B cell (primary cell): ENCODE results near the gene DYNLT2B. TPM values are rescaled to one million over a fixed set of nuclear protein-coding genes. Genes with fewer than 3 reads are reported as not detected.
"Not testable (repeated sequence)": the region's sequence is repeated elsewhere in the genome, so short reads cannot be mapped to it uniquely, and the experiment has no call there.

Source experiments
- ATAC-seq: fragments of 200-7000 bp; cut with Tn5 transposase; one replicate; pipeline ENCODE4 v1.10.0; 2021; ENCODE audit warnings: low read depth, mild to moderate bottlenecking, moderate number of reproducible peaks, moderate library complexity
- CTCF ChIA-PET: fragments of 350-600 bp; sonication (Branson Sonifier 250); formaldehyde crosslinking; loops from one replicate; lab custom pipeline; 2021; ENCODE audit warnings: antibody characterized with exemption, inconsistent platforms; lab: Charles Lee
- POLR2A ChIA-PET: fragments of 350-600 bp; sonication (Branson Sonifier 250); formaldehyde crosslinking; loops from one replicate; lab custom pipeline; 2021; ENCODE audit warnings: antibody characterized with exemption; lab: Charles Lee
- DNase-seq: peaks from one replicate; pipeline ENCODE4 v3.0.0; 2013
- H2AFZ ChIP-seq: 2 replicates; pipeline ENCODE4 v1.6.1; 2012; ENCODE audit warnings: mild to moderate bottlenecking, low read depth, low read length; ENCODE audit not compliant: insufficient read depth, poor library complexity, severe bottlenecking
- H3K27ac ChIP-seq, 2 donors: 1 replicate in 1 of 2; 2 replicates in 1 of 2; pipeline ENCODE4 v1.5.1; 2012 to 2013; ENCODE audit warnings: low read length in 2 of 2, mild to moderate bottlenecking in 2 of 2, moderate library complexity in 1 of 2
- H3K27me3 ChIP-seq, 4 experiments: fragments of 200-600 bp in 1 of 4; sonication (generic) in 1 of 4; replicated peaks in 1 of 4; 1 replicate in 2 of 4; 2 replicates in 2 of 4; pipeline versions ENCODE4 v1.6.1 to v1.7.0; 2013 to 2016; ENCODE audit warnings: low read length in 3 of 4, mild to moderate bottlenecking in 2 of 4, mixed read lengths in 1 of 4, moderate library complexity in 1 of 4; ENCODE audit not compliant: insufficient read depth in 4 of 4, control insufficient read depth in 3 of 4; ENCODE audit errors: control extremely low read depth in 1 of 4
- H3K36me3 ChIP-seq, 2 experiments: replicated peaks in 1 of 2; 1 replicate in 1 of 2; 2 replicates in 1 of 2; pipeline versions ENCODE4 v1.6.1 to v1.7.1; 2013; ENCODE audit warnings: low read length in 1 of 2; ENCODE audit not compliant: insufficient read depth in 2 of 2, control insufficient read depth in 1 of 2; ENCODE audit errors: control extremely low read depth in 1 of 2, extremely low read depth in 1 of 2
- H3K4me1 ChIP-seq, 2 donors: fragments of 200-600 bp in 1 of 2; sonication (generic) in 1 of 2; 1 replicate in 1 of 2; 2 replicates in 1 of 2; pipeline versions ENCODE4 v1.5.1 to v1.6.1; 2013 to 2017; ENCODE audit warnings: low read length in 2 of 2; ENCODE audit not compliant: control insufficient read depth in 2 of 2, insufficient read depth in 2 of 2
- H3K4me2 ChIP-seq: replicated peaks from 2 replicates; pipeline ENCODE3; 2012; ENCODE audit warnings: mild to moderate bottlenecking, low read depth, low read length; ENCODE audit not compliant: poor library complexity, severe bottlenecking
- H3K4me3 ChIP-seq, 5 experiments: fragments of 200-600 bp in 1 of 5; sonication (generic) in 1 of 5; 1 replicate in 3 of 5; 2 replicates in 2 of 5; pipeline versions ENCODE4 v1.5.1 to v1.7.0; 2011 to 2016; ENCODE audit warnings: low read length in 4 of 5, mild to moderate bottlenecking in 4 of 5, low read depth in 2 of 5, control low read depth in 1 of 5, moderate library complexity in 1 of 5; ENCODE audit not compliant: insufficient read depth in 1 of 5; ENCODE audit errors: control extremely low read depth in 1 of 5, extremely low read depth in 1 of 5
- H3K79me2 ChIP-seq: fragments of 200-600 bp; sonication (generic); one replicate; pipeline ENCODE4 v1.6.0; 2016; ENCODE audit warnings: low read length; ENCODE audit not compliant: control insufficient read depth, insufficient read depth
- H3K9ac ChIP-seq: fragments of 200-600 bp; sonication (generic); 2 replicates; pipeline ENCODE4 v1.6.1; 2017; ENCODE audit warnings: mild to moderate bottlenecking, low read length, moderate library complexity
- H3K9me3 ChIP-seq, 3 donors: one replicate each; pipeline versions ENCODE4 v1.6.1 to v1.7.1; 2013; ENCODE audit warnings: low read length in 2 of 3; ENCODE audit not compliant: control insufficient read depth in 2 of 3, insufficient read depth in 1 of 3; ENCODE audit errors: control extremely low read depth in 1 of 3
- H4K20me1 ChIP-seq: 2 replicates; pipeline ENCODE4 v1.6.0; 2012; ENCODE audit warnings: mild to moderate bottlenecking, low read length; ENCODE audit not compliant: insufficient read depth, control insufficient read depth, poor library complexity, severe bottlenecking
- H3K27ac Mint-ChIP-seq: one replicate; pipeline ENCODE4 v1.8.0; 2021; ENCODE audit warnings: mixed read lengths
- H3K27me3 Mint-ChIP-seq: one replicate; pipeline ENCODE4 v1.8.0; 2021; ENCODE audit warnings: mixed read lengths
- H3K4me1 Mint-ChIP-seq: one replicate; pipeline ENCODE4 v1.8.0; 2021; ENCODE audit warnings: mixed read lengths
- H3K4me3 Mint-ChIP-seq: one replicate; pipeline ENCODE4 v1.8.0; 2021; ENCODE audit warnings: mixed read lengths
- H3K9me3 Mint-ChIP-seq: one replicate; pipeline ENCODE4 v1.8.0; 2022; ENCODE audit warnings: mixed read lengths; ENCODE audit not compliant: insufficient read depth
- EZH2 ChIP-seq: IDR thresholded peaks from 2 replicates; pipeline ENCODE4 v1.6.1; 2012; ENCODE audit warnings: borderline replicate concordance, low read depth, mild to moderate bottlenecking, moderate library complexity, low read length; ENCODE audit not compliant: insufficient read depth, poor library complexity, severe bottlenecking
- WGBS: methylation state at CpG from one replicate; pipeline ENCODE4 v1.1.5; 2013; ENCODE audit warnings: missing lambda C conversion rate; ENCODE audit not compliant: insufficient coverage; 5-methylcytosine and 5-hydroxymethylcytosine counted together
- intact Hi-C: fragments of 100-400 bp; cut with micrococcal nuclease; formaldehyde crosslinking; loops from one replicate; pipeline ENCODE4 v1.10.0; 2022
- polyA plus RNA-seq: library from polyadenylated mRNA; depleted of rRNA; stranded (reverse); fragments of >200 nt; gene quantifications from 2 replicates; pipeline ENCODE4 v1.2.3, GENCODE V29; 2012
- total RNA-seq, 2 donors: library from RNA; stranded (reverse); fragments of 120-200 nt in 1 of 2; gene quantifications; 1 replicate in 1 of 2; 2 replicates in 1 of 2; pipeline versions ENCODE4 v1.2.3 to v1.2.4, GENCODE V29; 2013 to 2022
- TF ChIP-seq, protein P1 (sequence below): fragments of 200-600 bp; IDR thresholded peaks from one replicate; pipeline ENCODE4 v1.8.0; 2022; ENCODE audit warnings: antibody characterized with exemption, mild to moderate bottlenecking

Gene DYNLT2B
- total and polyA plus RNA-seq, 2 donors (not counting 1 experiment from before 2014, with no cell fraction given): 5.2 to 6.5 TPM

DNA sequence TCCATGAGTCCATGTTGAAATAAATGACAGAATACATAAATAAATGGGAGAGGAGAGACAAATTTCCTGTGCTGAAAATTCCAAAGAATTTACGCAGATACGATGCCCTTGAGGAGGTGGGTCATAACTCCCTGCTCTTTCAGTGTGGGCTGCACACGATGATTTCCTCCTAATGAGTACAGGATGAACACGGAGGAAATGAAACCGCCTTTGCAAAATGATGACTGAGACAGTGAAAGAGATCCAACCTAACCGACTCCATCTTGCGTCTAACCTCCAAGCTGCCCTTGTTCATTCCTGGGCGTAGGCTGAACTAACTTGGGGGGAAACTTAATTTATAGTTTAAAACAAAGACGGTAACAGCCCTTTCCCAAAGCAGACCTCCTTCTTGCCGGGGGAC lies 15.5 kb downstream of the DYNLT2B start:
- ATAC-seq, H4K20me1 ChIP-seq, DNase-seq, H3K4me1 ChIP-seq, H3K9me3 Mint-ChIP-seq, H3K27ac Mint-ChIP-seq, H3K27me3 Mint-ChIP-seq, H3K9me3 ChIP-seq, H2AFZ ChIP-seq, H3K9ac ChIP-seq, CTCF ChIA-PET, H3K4me1 Mint-ChIP-seq, intact Hi-C loops, H3K79me2 ChIP-seq, H3K4me3 Mint-ChIP-seq, H3K36me3 ChIP-seq, H3K27me3 ChIP-seq, POLR2A ChIA-PET, H3K27ac ChIP-seq, H3K4me3 ChIP-seq, H3K4me2 ChIP-seq: not testable (repeated sequence)
- 90% methylated on average over 2 of the region's 10 CpGs for WGBS

DNA sequence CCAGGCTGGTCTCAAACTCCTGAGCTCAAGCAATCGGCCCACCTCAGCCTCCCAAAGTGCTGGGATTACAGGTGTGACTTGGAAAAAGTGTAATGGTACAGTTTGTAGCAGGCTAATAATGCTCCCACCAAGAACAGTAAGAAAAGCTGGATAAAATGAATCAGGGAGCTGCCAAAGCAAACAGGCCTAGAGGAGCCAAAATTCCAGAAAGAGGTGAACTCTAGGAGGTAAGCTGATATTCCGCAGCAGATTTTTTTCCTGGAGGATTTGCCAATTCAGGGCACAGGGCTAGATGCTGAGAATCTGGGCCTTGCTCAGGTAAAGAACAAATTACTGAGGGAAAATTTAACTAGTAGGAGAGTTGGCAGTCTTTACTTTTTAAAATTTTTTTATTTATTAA lies 19.5 kb downstream of the DYNLT2B start:
- Mint-ChIP-seq H3K27ac (no peak overlapping the region), H3K4me1 (peaks cover 17% of the 10 kb centered on the region), H3K27me3 (no peaks in the 10 kb centered on the region), H3K4me3 (no peak overlapping the region), H3K9me3 (no peaks in the 10 kb centered on the region)
- no peak overlapping the region for H2AFZ ChIP-seq
- no peak for ATAC-seq
- no peaks in the 10 kb centered on the region for H3K79me2 ChIP-seq
- no peaks in the 10 kb centered on the region for H3K27me3 ChIP-seq
- no peak overlapping the region for H3K27ac ChIP-seq
- CTCF ChIA-PET: no interaction called here
- H3K9ac ChIP-seq: no peak overlapping the region
- intact Hi-C loops: no loop called here
- peaks cover 0 to 11% of the 10 kb centered on the region in 2 donors for H3K4me1 ChIP-seq
- no peak for DNase-seq
- 100% methylated on average over 1 of the region's 2 CpGs for WGBS
- H3K4me2 ChIP-seq: no peak overlapping the region
- no peaks in the 10 kb centered on the region for H3K9me3 ChIP-seq
- no peaks in the 10 kb centered on the region for H4K20me1 ChIP-seq
- no peak for TF ChIP-seq EZH2
- TF ChIP-seq, protein P1, sequence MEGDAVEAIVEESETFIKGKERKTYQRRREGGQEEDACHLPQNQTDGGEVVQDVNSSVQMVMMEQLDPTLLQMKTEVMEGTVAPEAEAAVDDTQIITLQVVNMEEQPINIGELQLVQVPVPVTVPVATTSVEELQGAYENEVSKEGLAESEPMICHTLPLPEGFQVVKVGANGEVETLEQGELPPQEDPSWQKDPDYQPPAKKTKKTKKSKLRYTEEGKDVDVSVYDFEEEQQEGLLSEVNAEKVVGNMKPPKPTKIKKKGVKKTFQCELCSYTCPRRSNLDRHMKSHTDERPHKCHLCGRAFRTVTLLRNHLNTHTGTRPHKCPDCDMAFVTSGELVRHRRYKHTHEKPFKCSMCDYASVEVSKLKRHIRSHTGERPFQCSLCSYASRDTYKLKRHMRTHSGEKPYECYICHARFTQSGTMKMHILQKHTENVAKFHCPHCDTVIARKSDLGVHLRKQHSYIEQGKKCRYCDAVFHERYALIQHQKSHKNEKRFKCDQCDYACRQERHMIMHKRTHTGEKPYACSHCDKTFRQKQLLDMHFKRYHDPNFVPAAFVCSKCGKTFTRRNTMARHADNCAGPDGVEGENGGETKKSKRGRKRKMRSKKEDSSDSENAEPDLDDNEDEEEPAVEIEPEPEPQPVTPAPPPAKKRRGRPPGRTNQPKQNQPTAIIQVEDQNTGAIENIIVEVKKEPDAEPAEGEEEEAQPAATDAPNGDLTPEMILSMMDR: no peak
- H3K36me3 ChIP-seq: no peaks in the 10 kb centered on the region
- no peak overlapping the region for H3K4me3 ChIP-seq
- POLR2A ChIA-PET: no interaction called here
